HTR-8/SVneo (cell line): ENCODE measurements around the gene TRA2B.
A peak's percentile ranks its signal among the peaks of the same experiment; 100 is the strongest.

ENCODE experiments used
- DNase-seq: peaks from one replicate; pipeline ENCODE4 v3.0.0; 2011; ENCODE audit warnings: low spot score, mixed read lengths; ENCODE audit not compliant: insufficient read length
- FAIRE-seq: peaks from 2 replicates; lab custom pipeline; 2011; peaks lifted over from hg19 to GRCh38; lab: Jason Lieb, UNC

Gene TRA2B

GRCh38 chr3:185884641-185885040 lies 53.2 kb downstream of the TRA2B start:
- DNase-seq (no peak), FAIRE-seq (no peak)

GRCh38 chr3:185881926-185882325 lies 55.9 kb downstream of the TRA2B start:
- FAIRE-seq (no peak), DNase-seq (no peak)

DNA sequence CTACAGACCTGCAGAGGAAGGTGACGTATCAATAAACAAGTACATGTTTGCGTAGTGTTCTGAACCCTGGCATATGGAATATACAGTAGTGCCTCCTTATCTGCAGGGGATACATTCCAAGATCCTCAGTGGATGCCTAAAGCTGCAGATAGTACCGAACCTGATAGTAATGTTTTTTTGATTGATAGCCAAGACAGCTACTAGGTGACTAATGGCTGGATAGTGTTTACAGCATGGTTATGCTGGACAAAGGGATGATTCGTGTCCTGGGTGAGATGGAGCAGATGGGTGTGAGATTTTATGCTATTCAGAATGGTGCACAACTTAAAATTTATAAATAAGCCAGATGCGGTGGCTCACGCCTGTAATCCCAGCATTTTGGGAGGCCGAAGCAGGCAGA lies 57.2 kb downstream of the TRA2B start:
- no peak for FAIRE-seq
- DNase-seq: no peak

DNA sequence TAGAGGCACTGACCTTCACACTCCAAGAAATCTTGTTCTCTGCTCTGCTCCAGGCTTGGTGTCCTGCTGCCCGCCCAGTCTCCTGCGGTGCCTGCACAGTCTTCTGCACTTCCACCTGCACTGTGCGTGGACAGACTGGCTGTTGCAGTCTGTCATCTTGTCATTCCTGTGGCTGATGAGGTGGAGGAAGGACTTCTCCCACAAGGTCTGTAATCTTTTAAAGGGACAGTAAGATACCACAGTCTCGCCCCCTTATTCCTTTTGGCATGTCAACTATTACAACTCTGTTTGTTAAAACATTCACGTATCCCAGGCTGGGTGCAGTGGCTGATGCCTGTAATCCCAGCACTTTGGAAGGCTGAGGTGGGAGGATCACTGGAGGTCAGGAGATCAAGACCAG lies 58.9 kb downstream of the TRA2B start:
- peak; percentile 64 for FAIRE-seq
- DNase-seq: peak; percentile 24

- no peak for DNase-seq
- FAIRE-seq: no peak
Measured at GRCh38 chr3:185874119-185874518, 63.7 kb downstream of the TRA2B start.

DNA sequence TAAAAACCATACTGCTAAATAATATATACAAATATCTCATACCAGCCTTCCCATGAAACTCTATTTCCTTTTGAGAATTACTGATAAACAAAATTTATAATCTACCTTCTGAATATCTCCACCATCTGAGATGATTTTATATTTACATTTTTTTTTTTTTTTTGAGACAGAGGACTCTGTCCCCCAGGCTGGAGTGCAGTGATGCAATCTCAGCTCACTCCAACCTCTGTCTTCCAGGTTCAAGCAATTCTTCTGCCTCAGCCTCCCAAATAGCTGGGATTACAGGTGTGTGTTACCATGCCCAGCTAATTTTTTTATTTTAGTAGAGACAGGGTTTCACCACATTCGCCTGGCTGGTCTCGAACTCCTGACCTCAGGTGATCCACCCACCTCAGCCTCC lies 70.2 kb downstream of the TRA2B start:
- no peak for FAIRE-seq
- DNase-seq: no peak

DNA sequence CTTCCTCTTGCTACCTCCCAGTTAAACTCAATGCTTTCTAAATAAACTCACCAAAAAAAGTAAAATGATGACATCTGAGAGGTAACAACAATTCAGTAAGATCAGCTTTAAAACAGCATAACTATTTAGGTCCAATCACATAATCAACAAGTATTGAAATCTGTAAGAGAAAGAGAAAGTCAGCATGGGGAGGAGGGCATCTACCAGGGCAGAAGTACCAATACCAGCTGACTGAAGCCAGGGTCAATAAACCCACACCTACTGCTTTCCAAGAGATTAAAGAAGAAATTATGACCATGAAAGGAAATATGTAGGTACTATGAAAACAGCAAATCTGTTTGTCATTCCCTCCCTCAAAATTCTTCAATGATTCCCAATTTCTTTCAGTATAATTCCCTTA lies 70.8 kb downstream of the TRA2B start:
- no peak for FAIRE-seq

DNA sequence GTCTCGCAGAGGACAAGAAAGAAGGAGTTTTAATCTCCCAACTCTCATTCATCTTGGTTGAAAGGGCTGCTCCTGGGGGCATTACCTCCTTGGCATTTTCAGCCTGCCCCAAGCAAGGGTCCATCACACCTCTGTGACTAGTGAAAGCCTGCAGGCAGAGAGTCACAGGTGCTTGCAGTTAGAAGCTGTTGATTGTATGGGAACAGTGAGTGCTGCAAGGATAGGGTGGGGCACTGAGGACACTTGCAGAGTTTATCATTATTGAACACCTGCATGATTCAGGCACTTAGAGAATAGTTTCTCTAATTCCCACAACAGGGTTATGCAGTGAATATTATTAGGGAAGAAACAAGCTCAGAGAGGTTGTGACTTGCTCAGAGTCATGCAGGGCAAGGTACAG lies 71.3 kb downstream of the TRA2B start:
- no peak for FAIRE-seq
- DNase-seq: no peak

More for the DNA sequence above, 70.8 kb downstream of the TRA2B start:
- DNase-seq: no peak
